ENCODE results near the gene ALG11.
"Not testable (repeated sequence)": the region's sequence is repeated elsewhere in the genome, so short reads cannot be mapped to it uniquely, and the experiment has no call there.

Gene ALG11

DNA sequence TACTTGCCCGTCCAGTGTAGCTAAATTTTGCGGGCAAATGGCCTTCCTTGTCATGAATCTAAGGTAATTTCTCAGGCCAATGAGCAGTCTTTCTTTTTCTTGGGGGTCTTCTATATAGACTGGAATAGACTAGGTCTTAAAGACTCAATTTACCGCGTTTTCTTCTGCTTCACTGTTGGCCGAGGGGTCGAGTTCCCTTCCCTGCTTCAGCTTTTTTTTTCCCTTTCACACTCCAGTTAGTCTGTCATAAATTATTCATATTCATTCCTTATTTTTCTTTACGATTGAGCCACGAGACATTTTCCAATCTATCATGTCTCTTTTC, 276 bp downstream of the ALG11 start:
- FAIRE-seq (no peak), DNase-seq (ENCODE audit: insufficient read length) (no peak)
- TF ChIP-seq TAF1 (IDR thresholded peaks at IDR 0.05; ENCODE audit: borderline replicate concordance, low read depth, low read length) = no peak
- TF ChIP-seq POLR2A (IDR thresholded peaks at IDR 0.05; ENCODE audit: low read depth, low read length) = no peak
- no peak for TF ChIP-seq POLR2AphosphoS5 (IDR thresholded peaks at IDR 0.05; ENCODE audit: low read depth, low read length)

DNA sequence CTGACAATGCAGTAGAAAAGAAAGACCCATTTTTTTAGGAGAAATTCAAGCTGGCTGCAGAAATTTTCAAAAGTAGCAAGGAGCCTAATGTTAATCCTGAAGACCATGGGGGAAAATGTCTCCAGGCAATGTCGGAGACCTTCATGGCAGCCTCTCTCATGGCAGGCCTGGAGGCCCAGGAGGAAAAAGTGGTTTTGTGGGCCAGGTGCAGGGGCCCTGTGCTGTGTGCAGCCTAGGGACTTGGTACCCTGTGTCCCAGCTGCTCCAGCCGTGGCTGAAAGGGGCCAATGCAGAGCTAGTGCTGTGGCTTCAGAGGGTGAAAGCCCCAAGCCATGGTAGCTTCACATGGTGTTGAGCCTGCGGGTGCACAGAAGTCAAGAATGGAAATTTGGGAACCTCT, 4.1 kb downstream of the ALG11 start:
- DNase-seq (ENCODE audit: insufficient read length) = no peak
- TF ChIP-seq TAF1 (IDR thresholded peaks at IDR 0.05; ENCODE audit: borderline replicate concordance, low read depth, low read length) = no peak
- no peak for TF ChIP-seq POLR2A (IDR thresholded peaks at IDR 0.05; ENCODE audit: low read depth, low read length)
- TF ChIP-seq POLR2AphosphoS5 (IDR thresholded peaks at IDR 0.05; ENCODE audit: low read depth, low read length) = no peak
- no peak for FAIRE-seq

DNA sequence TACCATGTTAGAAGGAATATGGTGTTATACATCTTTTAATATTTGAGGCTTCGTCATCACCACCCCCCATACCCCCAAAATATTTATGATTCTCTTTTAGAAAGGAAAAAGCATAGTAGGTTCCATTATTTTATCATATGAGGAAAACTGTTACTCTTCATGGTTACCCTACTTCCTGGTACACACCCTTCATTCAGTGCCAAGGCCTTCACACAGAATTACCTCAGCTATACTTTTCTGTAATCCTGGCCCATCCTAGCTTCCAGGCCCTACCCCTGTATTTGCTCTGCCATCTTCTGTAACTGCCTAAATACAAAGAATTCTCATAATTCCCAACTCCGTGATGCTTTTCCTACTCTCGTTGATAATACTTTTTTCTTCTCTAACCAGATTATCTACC, 8.0 kb downstream of the ALG11 start:
- FAIRE-seq (no peak), DNase-seq (ENCODE audit: insufficient read length) (no peak)
- TF ChIP-seq POLR2AphosphoS5 (IDR thresholded peaks at IDR 0.05; ENCODE audit: low read depth, low read length) = no peak
- TF ChIP-seq TAF1 (IDR thresholded peaks at IDR 0.05; ENCODE audit: borderline replicate concordance, low read depth, low read length) = no peak
- TF ChIP-seq POLR2A (IDR thresholded peaks at IDR 0.05; ENCODE audit: low read depth, low read length) = no peak

DNA sequence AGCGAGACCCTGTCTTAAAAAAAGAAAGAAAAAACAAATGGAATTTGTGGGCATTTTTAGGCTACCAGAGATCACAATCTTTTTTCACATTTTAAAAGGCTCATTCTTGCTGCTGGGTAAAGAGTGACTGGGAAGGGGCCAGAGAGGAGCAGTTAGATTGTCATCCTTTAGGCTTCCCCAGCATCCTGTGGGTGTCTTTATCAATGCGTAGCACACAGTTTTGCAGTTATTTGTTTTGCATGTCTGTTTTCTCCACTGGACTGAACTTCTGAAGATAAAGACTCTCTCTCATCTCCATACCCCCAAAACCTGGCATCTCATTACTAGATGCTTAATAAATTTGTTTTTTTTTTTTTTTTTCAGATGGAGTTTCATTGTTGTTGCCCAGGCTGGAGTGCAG, 10.2 kb downstream of the ALG11 start:
- FAIRE-seq (no peak), DNase-seq (ENCODE audit: insufficient read length) (no peak)
- TF ChIP-seq TAF1 (IDR thresholded peaks at IDR 0.05; ENCODE audit: borderline replicate concordance, low read depth, low read length) (no peak), POLR2A (IDR thresholded peaks at IDR 0.05; ENCODE audit: low read depth, low read length) (no peak), POLR2AphosphoS5 (IDR thresholded peaks at IDR 0.05; ENCODE audit: low read depth, low read length) (no peak)

DNA sequence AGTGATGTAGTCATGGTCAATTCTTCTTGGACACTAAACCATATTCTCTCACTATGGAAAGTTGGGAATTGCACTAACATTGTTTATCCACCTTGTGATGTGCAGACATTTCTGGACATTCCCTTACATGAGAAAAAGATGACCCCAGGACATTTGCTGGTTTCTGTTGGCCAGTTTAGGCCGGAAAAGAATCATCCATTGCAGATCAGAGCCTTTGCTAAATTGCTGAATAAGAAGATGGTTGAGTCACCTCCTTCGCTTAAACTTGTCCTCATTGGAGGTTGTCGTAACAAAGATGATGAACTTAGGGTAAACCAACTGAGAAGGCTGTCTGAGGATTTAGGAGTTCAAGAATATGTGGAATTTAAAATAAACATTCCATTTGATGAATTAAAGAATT, 12.3 kb downstream of the ALG11 start, which contains the start of gene UTP14C:
Gene UTP14C, plus strand, starts transcription at position 211 of the 400 bp plus-strand sequence. CDS start 4,114 bp downstream, outside the sequence.
- DNase-seq (ENCODE audit: insufficient read length) = no peak
- no peak for TF ChIP-seq POLR2A (IDR thresholded peaks at IDR 0.05; ENCODE audit: low read depth, low read length)
- no peak for TF ChIP-seq TAF1 (IDR thresholded peaks at IDR 0.05; ENCODE audit: borderline replicate concordance, low read depth, low read length)
- no peak for TF ChIP-seq POLR2AphosphoS5 (IDR thresholded peaks at IDR 0.05; ENCODE audit: low read depth, low read length)
- no peak for FAIRE-seq

DNA sequence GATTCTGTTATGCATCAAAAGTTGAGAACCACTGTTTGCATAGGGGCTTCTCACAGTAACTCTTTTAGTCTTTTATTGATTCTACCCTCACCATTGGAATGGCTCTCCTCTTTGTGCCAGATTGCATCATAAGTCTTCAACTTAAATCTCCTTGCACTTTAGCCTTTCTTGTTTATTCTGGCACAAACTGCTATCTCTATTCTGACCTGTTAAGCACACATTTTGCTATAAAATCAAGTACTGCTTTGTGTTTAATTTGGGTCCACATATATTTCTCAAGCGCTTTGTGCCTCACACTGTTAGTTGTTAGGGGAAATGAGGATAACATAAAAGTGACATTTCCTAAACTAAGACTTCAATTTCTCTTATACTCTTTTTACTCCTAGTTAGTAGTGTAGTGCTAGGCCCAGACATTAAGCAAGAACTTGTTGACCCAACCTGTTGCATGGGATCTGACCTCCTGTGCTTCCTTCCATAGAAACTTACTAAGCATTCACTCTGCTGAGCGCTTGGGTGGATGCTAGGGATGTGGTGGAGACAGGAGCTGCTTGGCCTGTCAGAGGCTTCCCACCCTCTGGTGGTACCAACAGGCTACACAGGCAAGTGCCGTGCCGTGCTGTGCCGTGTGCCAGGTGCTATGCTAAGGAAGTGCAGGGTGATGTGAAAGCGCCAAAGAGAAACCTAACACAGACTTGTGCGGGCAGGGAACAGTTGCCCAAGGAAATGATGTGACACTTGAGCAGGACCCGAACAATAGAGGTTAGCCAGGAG, 13.5 kb downstream of the ALG11 start:
- DNase-seq (ENCODE audit: insufficient read length) (no peak), FAIRE-seq (no peak)
- no peak for TF ChIP-seq TAF1 (IDR thresholded peaks at IDR 0.05; ENCODE audit: borderline replicate concordance, low read depth, low read length)
- TF ChIP-seq POLR2A (IDR thresholded peaks at IDR 0.05; ENCODE audit: low read depth, low read length) = no peak
- no peak for TF ChIP-seq POLR2AphosphoS5 (IDR thresholded peaks at IDR 0.05; ENCODE audit: low read depth, low read length)

DNA sequence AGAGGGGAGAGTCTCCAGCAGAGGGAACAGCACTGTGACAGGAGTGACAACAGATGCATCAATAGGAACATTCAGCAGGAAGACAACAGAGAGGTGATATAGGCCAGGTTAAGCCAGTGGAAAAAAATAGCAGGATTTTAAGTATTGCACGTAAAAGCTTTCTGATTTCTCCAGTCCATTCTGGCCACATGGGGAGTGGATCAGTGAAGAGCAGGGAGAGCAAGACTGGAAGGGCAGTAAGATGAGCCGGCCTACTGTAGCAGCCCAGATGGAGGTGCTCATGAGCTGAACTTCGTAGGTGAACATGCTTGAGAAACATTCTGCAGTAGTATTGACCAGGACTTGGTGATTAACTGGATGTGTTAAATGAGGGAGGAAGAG, 14.0 kb downstream of the ALG11 start:
- TF ChIP-seq POLR2A (IDR thresholded peaks at IDR 0.05; ENCODE audit: low read depth, low read length) = no peak
- no peak for TF ChIP-seq TAF1 (IDR thresholded peaks at IDR 0.05; ENCODE audit: borderline replicate concordance, low read depth, low read length)
- TF ChIP-seq POLR2AphosphoS5 (IDR thresholded peaks at IDR 0.05; ENCODE audit: low read depth, low read length) = no peak
- DNase-seq (ENCODE audit: insufficient read length) (no peak), FAIRE-seq (no peak)

DNA sequence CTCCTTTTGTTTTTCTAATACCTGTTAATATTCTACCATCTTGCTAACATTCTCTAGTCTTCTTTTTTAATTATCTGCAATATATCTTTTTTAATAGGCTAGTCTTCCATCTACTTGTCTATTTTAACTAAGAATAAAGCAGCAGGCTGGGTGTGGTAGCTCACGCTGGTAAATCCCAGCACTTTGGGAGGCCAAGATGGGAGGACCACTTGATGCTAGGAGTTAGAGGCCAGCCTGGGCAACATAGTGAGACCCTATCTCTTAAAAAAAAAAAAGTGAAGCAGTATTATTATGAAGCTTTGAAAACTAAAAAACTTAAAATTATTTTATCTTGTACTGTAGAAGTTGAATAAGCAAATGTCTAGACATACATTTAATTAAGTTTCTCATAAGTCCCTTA, 15.6 kb downstream of the ALG11 start:
- DNase-seq (ENCODE audit: insufficient read length) (no peak), FAIRE-seq (no peak)
- TF ChIP-seq POLR2AphosphoS5 (IDR thresholded peaks at IDR 0.05; ENCODE audit: low read depth, low read length) (no peak), TAF1 (IDR thresholded peaks at IDR 0.05; ENCODE audit: borderline replicate concordance, low read depth, low read length) (no peak), POLR2A (IDR thresholded peaks at IDR 0.05; ENCODE audit: low read depth, low read length) (no peak)

DNA sequence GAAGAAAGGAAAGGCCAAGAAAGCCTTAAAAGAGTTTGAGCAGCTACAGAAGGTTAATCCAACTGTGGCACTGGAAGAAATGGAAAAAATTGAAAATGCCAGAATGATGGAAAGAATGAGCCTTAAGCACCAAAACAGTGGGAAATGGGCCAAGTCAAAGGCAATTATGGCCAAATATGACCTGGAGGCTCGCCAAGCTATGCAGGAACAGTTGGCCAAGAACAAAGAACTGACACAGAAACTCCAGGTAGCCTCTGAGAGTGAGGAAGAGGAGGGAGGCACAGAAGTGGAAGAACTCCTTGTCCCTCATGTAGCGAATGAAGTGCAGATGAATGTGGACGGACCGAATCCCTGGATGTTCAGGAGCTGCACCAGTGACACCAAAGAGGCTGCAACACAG, 17.4 kb downstream of the ALG11 start:
- DNase-seq (ENCODE audit: insufficient read length) (no peak), FAIRE-seq (no peak)
- TF ChIP-seq TAF1 (IDR thresholded peaks at IDR 0.05; ENCODE audit: borderline replicate concordance, low read depth, low read length) (no peak), POLR2AphosphoS5 (IDR thresholded peaks at IDR 0.05; ENCODE audit: low read depth, low read length) (no peak), POLR2A (IDR thresholded peaks at IDR 0.05; ENCODE audit: low read depth, low read length) (no peak)

DNA sequence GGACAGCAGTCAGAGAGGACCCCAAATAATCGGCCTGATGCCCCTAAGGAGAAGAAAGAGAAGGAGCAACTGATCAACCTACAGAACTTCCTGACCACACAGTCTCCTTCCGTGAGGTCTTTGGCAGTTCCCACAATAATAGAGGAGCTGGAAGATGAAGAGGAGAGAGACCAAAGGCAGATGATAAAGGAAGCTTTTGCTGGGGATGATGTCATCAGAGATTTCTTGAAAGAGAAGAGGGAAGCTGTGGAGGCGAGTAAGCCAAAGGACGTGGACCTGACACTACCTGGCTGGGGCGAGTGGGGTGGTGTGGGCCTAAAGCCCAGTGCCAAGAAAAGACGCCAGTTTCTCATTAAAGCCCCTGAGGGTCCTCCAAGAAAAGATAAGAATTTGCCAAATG, 18.2 kb downstream of the ALG11 start:
- FAIRE-seq; DNase-seq (ENCODE audit: insufficient read length): not testable (repeated sequence)

DNA sequence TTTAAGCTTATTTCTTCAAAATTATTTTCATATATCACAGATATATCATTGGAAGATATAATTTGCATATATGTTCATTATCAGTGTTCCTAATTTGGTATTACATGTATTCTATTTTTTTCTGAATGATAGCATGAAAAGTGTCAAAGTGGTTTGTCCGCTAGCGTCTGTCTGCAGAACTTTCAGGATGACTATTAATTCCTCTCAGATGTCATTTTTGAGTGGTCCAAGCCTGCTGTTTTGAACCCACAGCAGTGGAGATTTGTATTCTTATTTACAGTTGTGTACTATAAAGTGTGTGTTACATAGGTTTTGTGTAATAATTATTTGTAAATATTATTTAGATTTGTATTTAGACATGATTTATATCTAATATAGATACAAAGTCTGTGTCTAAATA, 20.8 kb downstream of the ALG11 start:
- FAIRE-seq (no peak), DNase-seq (ENCODE audit: insufficient read length) (no peak)
- TF ChIP-seq TAF1 (IDR thresholded peaks at IDR 0.05; ENCODE audit: borderline replicate concordance, low read depth, low read length) = no peak
- TF ChIP-seq POLR2AphosphoS5 (IDR thresholded peaks at IDR 0.05; ENCODE audit: low read depth, low read length) = no peak
- no peak for TF ChIP-seq POLR2A (IDR thresholded peaks at IDR 0.05; ENCODE audit: low read depth, low read length)

DNA sequence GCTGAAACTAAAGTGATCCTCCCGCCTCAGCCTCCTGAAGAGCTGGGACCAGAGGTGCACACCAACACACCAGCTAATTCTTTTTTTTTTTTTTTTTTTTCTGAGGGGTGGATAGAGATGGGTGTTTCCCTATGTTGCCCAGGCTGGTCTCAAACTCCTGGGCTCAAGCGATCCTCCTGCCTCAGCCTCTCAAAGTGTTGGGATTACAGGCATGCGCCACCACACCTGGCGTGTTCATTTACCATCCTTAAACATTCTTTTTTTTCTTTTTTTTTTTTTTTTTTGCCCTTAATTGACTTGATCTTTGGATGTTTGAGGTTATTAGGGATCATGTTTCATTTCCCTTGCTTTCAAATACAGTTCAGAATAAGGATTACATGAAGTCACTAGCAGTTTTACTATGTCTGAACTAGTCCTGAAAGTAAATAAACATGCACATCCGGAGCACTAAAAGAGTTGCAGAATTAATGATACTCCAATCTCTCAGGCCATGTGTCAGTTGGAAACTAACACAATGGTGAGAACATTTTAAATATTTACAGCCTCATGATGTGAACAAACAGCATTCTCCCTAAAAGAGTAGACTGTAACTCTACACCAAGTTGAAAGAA, 22.5 kb downstream of the ALG11 start:
- no peak for FAIRE-seq
- DNase-seq (ENCODE audit: insufficient read length) = no peak
- TF ChIP-seq POLR2AphosphoS5 (IDR thresholded peaks at IDR 0.05; ENCODE audit: low read depth, low read length) (no peak), POLR2A (IDR thresholded peaks at IDR 0.05; ENCODE audit: low read depth, low read length) (no peak), TAF1 (IDR thresholded peaks at IDR 0.05; ENCODE audit: borderline replicate concordance, low read depth, low read length) (no peak)

Measured in GM12892 (cell line).